HepG2 (cell line): ENCODE measurements around the gene LRRN4. TPM values are rescaled to one million over a fixed set of nuclear protein-coding genes. Genes with fewer than 3 reads are reported as not detected.

Experiments used
- MNT ChIP-seq: fragments of 450-650 bp; IDR thresholded peaks from 2 replicates; pipeline ENCODE4 v1.6.1; 2016
- RERE ChIP-seq: IDR thresholded peaks from 2 replicates; pipeline ENCODE4 v1.6.1; 2016; ENCODE audit warnings: low read depth, missing genetic modification reagents, missing compliant biosample characterization
- ZBTB10 ChIP-seq: sonication (generic); formaldehyde crosslinking; IDR thresholded peaks from 2 replicates; pipeline ENCODE4 v1.4.0; 2020; ENCODE audit warnings: missing genetic modification reagents, borderline replicate concordance
- ZNF607 ChIP-seq: sonication (generic); formaldehyde crosslinking; IDR thresholded peaks from 2 replicates; pipeline ENCODE4 v1.5.1; 2020; ENCODE audit warnings: missing genetic modification reagents, mild to moderate bottlenecking, borderline replicate concordance
- polyA plus RNA-seq, 8 experiments: library from polyadenylated mRNA; depleted of rRNA in 3 of 8; stranded (reverse) in 7 of 8; unstranded in 1 of 8; fragments of >200 nt; fragmentation: Illumina TruSeq in 4 of 8; extraction: Trizol in 4 of 8; gene quantifications; 2 replicates each; pipeline versions ENCODE4 v1.2.1 to v1.2.3, GENCODE V29; 2011 to 2016; ENCODE audit warnings: low read depth in 4 of 8, missing spikeins in 1 of 8, mixed read lengths in 1 of 8; ENCODE audit not compliant: insufficient read depth in 1 of 8
- total RNA-seq, 5 experiments: library from RNA; depleted of rRNA; stranded (reverse); fragments of >200 nt; fragmentation: Illumina TruSeq; extraction: Trizol; gene quantifications; 2 replicates each; pipeline ENCODE4 v1.2.3, GENCODE V29; 2016; ENCODE audit warnings: low read depth in 1 of 5

Gene LRRN4
- total and polyA plus RNA-seq, 2 of the 13 experiments (the other 11 are each of a cell fraction or from before 2014, with no cell fraction given), result 0.15 to 0.20 TPM

- TF ChIP-seq RERE (CRISPR knock-in tag) (no peak), MNT (no peak), ZNF607 (CRISPR knock-in tag) (no peak), ZBTB10 (CRISPR knock-in tag) (no peak)
Observed at GRCh38 chr20:6026051-6026450, 27.8 kb downstream of the LRRN4 start (continued).
